H1 (cell line): ENCODE data around the gene ZBTB43. TPM values are rescaled to one million over a fixed set of nuclear protein-coding genes. Genes with fewer than 3 reads are reported as not detected.

Source experiments
- BRCA1 ChIP-seq: IDR thresholded peaks from 2 replicates; pipeline ENCODE4 v1.6.1; 2012; ENCODE audit warnings: low read depth, low read length, improper control_type of control experiment
- CBX5 ChIP-seq: fragments of 300-800, 300-1000 bp; sonication (generic); IDR thresholded peaks from 2 replicates; pipeline ENCODE4 v1.7.1; 2016; ENCODE audit warnings: antibody characterized with exemption, low read length, low read depth
- CHD1 ChIP-seq: IDR thresholded peaks from 2 replicates; pipeline ENCODE4 v1.6.1; 2012; ENCODE audit warnings: low read depth, low read length, improper control_type of control experiment
- CHD2 ChIP-seq: IDR thresholded peaks from 2 replicates; pipeline ENCODE4 v1.6.1; 2012; ENCODE audit warnings: low read length, improper control_type of control experiment
- CREB1 ChIP-seq: IDR thresholded peaks from 2 replicates; pipeline ENCODE4 v1.6.1; 2012; ENCODE audit warnings: inconsistent platforms
- CTBP2 ChIP-seq: IDR thresholded peaks from 2 replicates; pipeline ENCODE4 v1.7.0; 2011; ENCODE audit warnings: borderline replicate concordance, mild to moderate bottlenecking, moderate library complexity, mixed read lengths, low read length; ENCODE audit not compliant: insufficient read depth, insufficient read length
- CTCF ChIP-seq, 3 experiments: IDR thresholded peaks; 1 replicate in 2 of 3; 2 replicates in 1 of 3; pipeline versions ENCODE4 v1.5.1 to v1.6.1; 2011; ENCODE audit warnings: low read length in 3 of 3, mild to moderate bottlenecking in 3 of 3, inconsistent platforms in 2 of 3, low read depth in 1 of 3, moderate library complexity in 1 of 3; ENCODE audit not compliant: insufficient read depth in 1 of 3; ENCODE audit errors: control extremely low read depth in 1 of 3
- EGR1 ChIP-seq: IDR thresholded peaks from 2 replicates; pipeline ENCODE4 v1.6.1; 2011; ENCODE audit warnings: low read depth, low read length, borderline replicate concordance
- EZH2 ChIP-seq: fragments of 200-600 bp; sonication (generic); IDR thresholded peaks from 2 replicates; pipeline ENCODE4 v1.7.1; 2012; ENCODE audit warnings: low read depth, mild to moderate bottlenecking, moderate library complexity, low read length, inconsistent platforms; ENCODE audit not compliant: severe bottlenecking
- FOSL1 ChIP-seq: IDR thresholded peaks from 2 replicates; pipeline ENCODE4 v1.6.1; 2011; ENCODE audit warnings: mild to moderate bottlenecking, low read depth, low read length, moderate library complexity; ENCODE audit not compliant: insufficient read depth
- HDAC6 ChIP-seq: IDR thresholded peaks from one replicate; pipeline ENCODE4 v1.7.1; 2012; ENCODE audit warnings: low read depth, mild to moderate bottlenecking, inconsistent platforms, low read length, moderate library complexity
- JUND ChIP-seq: IDR thresholded peaks from 2 replicates; pipeline ENCODE4 v1.6.1; 2011; ENCODE audit warnings: mild to moderate bottlenecking, improper control_type of control experiment, low read length
- MAFK ChIP-seq: IDR thresholded peaks from 2 replicates; pipeline ENCODE4 v1.6.1; 2012; ENCODE audit warnings: low read depth, mild to moderate bottlenecking, improper control_type of control experiment, low read length
- RNF2 ChIP-seq: fragments of 200-900, 300-1000 bp; sonication (generic); IDR thresholded peaks from 2 replicates; pipeline ENCODE4 v1.7.1; 2016; ENCODE audit warnings: borderline replicate concordance, low read depth, mild to moderate bottlenecking, antibody characterized with exemption, low read length; ENCODE audit not compliant: poor library complexity, severe bottlenecking; ENCODE audit errors: missing control alignments
- SAP30 ChIP-seq: fragments of 300-600 bp; sonication (generic); IDR thresholded peaks from 2 replicates; pipeline ENCODE4 v1.7.1; 2012; ENCODE audit warnings: low read length, moderate library complexity, mild to moderate bottlenecking, inconsistent platforms; ENCODE audit not compliant: insufficient read depth, insufficient replicate concordance
- SRF ChIP-seq: IDR thresholded peaks from 2 replicates; pipeline ENCODE4 v1.6.1; 2011; ENCODE audit warnings: mild to moderate bottlenecking, low read depth, low read length, moderate library complexity
- SUZ12 ChIP-seq: fragments of 200-600 bp; sonication (generic); IDR thresholded peaks from 2 replicates; pipeline ENCODE4 v1.6.1; 2012; ENCODE audit warnings: mild to moderate bottlenecking, inconsistent platforms, low read length, moderate library complexity, mixed read lengths
- TAF1 ChIP-seq: IDR thresholded peaks from 2 replicates; pipeline ENCODE4 v1.6.1; 2011; ENCODE audit warnings: mild to moderate bottlenecking, low read depth, low read length
- TCF12 ChIP-seq: IDR thresholded peaks from 2 replicates; pipeline ENCODE4 v1.6.1; 2011; ENCODE audit warnings: low read depth, mild to moderate bottlenecking, low read length
- YY1 ChIP-seq: IDR thresholded peaks from 2 replicates; pipeline ENCODE4 v1.6.1; 2011; ENCODE audit warnings: low read depth, mild to moderate bottlenecking, low read length
- ZNF274 ChIP-seq: IDR thresholded peaks from 2 replicates; pipeline ENCODE4 v1.7.0; 2012; ENCODE audit warnings: low read length, borderline replicate concordance; ENCODE audit errors: extremely low read depth
- polyA plus RNA-seq, 7 experiments: library from polyadenylated mRNA; depleted of rRNA in 3 of 7; stranded (reverse) in 5 of 7; unstranded in 2 of 7; fragments of >200 nt in 5 of 7; fragments of 200-250 nt in 2 of 7; gene quantifications; 1 replicate in 5 of 7; 2 replicates in 1 of 7; 4 replicates in 1 of 7; pipeline versions ENCODE4 v1.2.1 to v1.2.3, GENCODE V29; 2011 to 2013; ENCODE audit warnings: missing spikeins in 2 of 7, mixed read lengths in 2 of 7
- total RNA-seq: library from RNA; stranded (reverse); fragmentation: NEBNext Ultra II Directional; extraction: Animal tissue kit (Norgen Biotek cat#: 25700); gene quantifications from 2 replicates; pipeline ENCODE4 v1.2.1, GENCODE V29; 2021

ZBTB43 gene
- total and polyA plus RNA-seq, 2 of the 8 experiments (the other 6 are each of a cell fraction or from before 2014, with no cell fraction given), result 4.1 to 16.7 TPM

GRCh38 chr9:126804696-126805553 lies at the start of gene ZBTB43 (continued):
- no peak for TF ChIP-seq CBX5
- no peak for TF ChIP-seq HDAC6
- peak; percentile 67 for TF ChIP-seq SAP30
- no peak for TF ChIP-seq SRF
- no peak; the same call in 1 of the 2 replicates for TF ChIP-seq CHD2
- TF ChIP-seq CTCF (IDR thresholded peaks at IDR 0.05; ENCODE audit: control extremely low read depth in 1 of 3, insufficient read depth in 1 of 3, low read depth in 1 of 3, low read length in 3 of 3), result no peak
- TF ChIP-seq EZH2, result no peak
- no peak for TF ChIP-seq BRCA1
- TF ChIP-seq FOSL1, result no peak
- no peak for TF ChIP-seq MAFK
- no peak for TF ChIP-seq CHD1
- TF ChIP-seq SUZ12, result no peak
- TF ChIP-seq YY1, result no peak
- TF ChIP-seq EGR1, result no peak
- TF ChIP-seq JUND, result no peak
- TF ChIP-seq TCF12, result no peak
- no peak for TF ChIP-seq ZNF274
- TF ChIP-seq TAF1, result peak; percentile 79; the same call in 1 of the 2 replicates
- no peak for TF ChIP-seq CTBP2
- TF ChIP-seq CREB1, result peak; percentile 62
- no peak for TF ChIP-seq RNF2
